ENCODE measurements around the gene PCDHGB1.
"Not testable (repeated sequence)": the region's sequence is repeated elsewhere in the genome, so short reads cannot be mapped to it uniquely, and the experiment has no call there.

GRCh38 chr5:141346017-141346416 lies 3.9 kb upstream of the PCDHGB1 start:
- not testable (repeated sequence) for TF ChIP-seq CTCF, POLR2A (IDR thresholded peaks at IDR 0.05)
